Suprapubic skin (tissue), 4 donors: Measurements from ENCODE around the gene HENMT1. TPM values are rescaled to one million over a fixed set of nuclear protein-coding genes. Genes with fewer than 3 reads are reported as not detected.

ENCODE experiments used
- DNase-seq, 2 donors: peaks; one replicate each; pipeline ENCODE4 v3.0.0-alpha.2; 2019; ENCODE audit warnings: low spot score in 2 of 2
- H3K27ac ChIP-seq: fragments of 200-600 bp; sonication (generic); one replicate; pipeline ENCODE4 v1.5.1; 2019
- H3K27me3 ChIP-seq: fragments of 200-600 bp; sonication (generic); one replicate; pipeline ENCODE4 v1.5.1; 2019
- H3K36me3 ChIP-seq: fragments of 200-600 bp; sonication (generic); one replicate; pipeline ENCODE4 v1.5.1; 2019
- H3K4me1 ChIP-seq: fragments of 200-600 bp; sonication (generic); one replicate; pipeline ENCODE4 v1.5.1; 2019
- H3K4me3 ChIP-seq: fragments of 200-600 bp; sonication (generic); one replicate; pipeline ENCODE4 v1.5.1; 2019; ENCODE audit warnings: mild to moderate bottlenecking
- H3K9me3 ChIP-seq: fragments of 200-600 bp; sonication (generic); one replicate; pipeline ENCODE4 v1.5.1; 2019
- CTCF ChIP-seq, 2 donors: fragments of 200-600 bp in 1 of 2; fragments of 450-650 bp in 1 of 2; sonication (generic) in 1 of 2; IDR thresholded peaks; one replicate each; pipeline ENCODE4 v1.5.1; 2016 to 2019; ENCODE audit warnings: antibody characterized with exemption in 2 of 2, mild to moderate bottlenecking in 1 of 2, moderate library complexity in 1 of 2
- EP300 ChIP-seq: sonication (generic); formaldehyde crosslinking; IDR thresholded peaks from one replicate; pipeline ENCODE4 v1.6.1; 2017; ENCODE audit warnings: antibody characterized with exemption
- POLR2A ChIP-seq, 2 donors: fragments of 450-650 bp; IDR thresholded peaks; one replicate each; pipeline ENCODE4 v1.6.1; 2017; ENCODE audit warnings: antibody characterized with exemption in 2 of 2, mild to moderate bottlenecking in 2 of 2, moderate library complexity in 2 of 2
- POLR2AphosphoS5 ChIP-seq, 3 donors: sonication (generic); formaldehyde crosslinking; IDR thresholded peaks; one replicate each; pipeline ENCODE4 v1.6.1; 2017; ENCODE audit warnings: antibody characterized with exemption in 3 of 3
- WGBS: methylation state at CpG from one replicate; pipeline ENCODE4 v1.1.5; 2018; 5-methylcytosine and 5-hydroxymethylcytosine counted together
- total RNA-seq, 4 donors: library from RNA; depleted of rRNA; stranded (reverse); fragments of >200 nt; gene quantifications; one replicate each; pipeline ENCODE4 v1.1.0, GENCODE V29; 2016

The HENMT1 gene
- total RNA-seq, 4 donors from 2014 or later: 1.8 to 4.6 (median 2.4) TPM

DNA sequence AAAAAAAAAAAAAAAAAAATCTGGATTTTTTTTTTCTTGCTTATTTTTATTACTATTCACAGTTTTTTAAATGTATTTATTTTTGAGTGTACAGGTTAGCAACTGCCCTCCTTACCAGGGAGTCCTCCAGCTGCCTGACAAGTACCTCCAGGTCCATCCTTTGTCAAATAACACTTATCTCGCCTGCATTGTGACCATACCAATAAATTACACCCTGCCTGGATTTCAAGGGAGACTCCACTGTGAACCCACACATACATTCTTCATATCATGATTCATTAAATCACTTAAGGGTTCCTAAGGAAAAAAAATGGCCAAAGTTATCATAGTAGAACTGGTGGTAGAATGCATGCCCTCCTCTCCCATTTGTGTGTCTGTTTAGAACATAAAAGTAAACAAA, 62.6 kb downstream of the HENMT1 start:
- Histone ChIP-seq H3K27ac (no peak overlapping the region), H3K9me3 (no peaks in the 10 kb centered on the region), H3K4me1 (peaks cover 14% of the 10 kb centered on the region), H3K36me3 (no peaks in the 10 kb centered on the region), H3K4me3 (no peak overlapping the region), H3K27me3 (no peaks in the 10 kb centered on the region)
- WGBS: 95% methylated on average over 1 of the region's 1 CpG
- DNase-seq: no peak
- no peak for TF ChIP-seq EP300
- TF ChIP-seq POLR2A (IDR thresholded peaks at IDR 0.05): no peak
- TF ChIP-seq POLR2AphosphoS5 (IDR thresholded peaks at IDR 0.05): no peak
- no peak for TF ChIP-seq CTCF (IDR thresholded peaks at IDR 0.05)

Other genes with a start within 250 kb of the HENMT1 start
- not detected for gene NBPF6, start 210.8 kb downstream of the HENMT1 start, total RNA-seq
- 1 to 10 TPM; 5.8 to 6.8 (median 6.4) TPM for gene EEIG2, start 101.0 kb downstream of the HENMT1 start, total RNA-seq
- gene PRPF38B, start 31.2 kb upstream of the HENMT1 start, total RNA-seq: 10 to 100 TPM; 17.5 to 58.4 (median 25.4) TPM
- gene FNDC7, start 51.8 kb upstream of the HENMT1 start, total RNA-seq: under 1 TPM in 1 of 4 donors, not detected in 3; 0.24 TPM
- 100 to 1,000 TPM in 1 of 4 donors, 10 to 100 TPM in 3; 48.8 to 137 (median 66.3) TPM for gene STXBP3, start 85.6 kb upstream of the HENMT1 start, total RNA-seq
- gene AKNAD1, start 196.0 kb upstream of the HENMT1 start, total RNA-seq: 1 to 10 TPM in 3 of 4 donors, not detected in 1; 2.2 to 6.5 (median 2.7) TPM
- 100 to 1,000 TPM in 3 of 4 donors, 10 to 100 TPM in 1; 97.4 to 174 (median 136) TPM for gene GPSM2, start 215.9 kb upstream of the HENMT1 start, total RNA-seq